GM12891 (cell line): ENCODE results near the gene DHX36.
A peak's percentile ranks its signal among the peaks of the same experiment; 100 is the strongest.

Source experiments
- DNase-seq: peaks from one replicate; pipeline ENCODE4 v3.0.0; 2011; ENCODE audit warnings: low spot score; ENCODE audit not compliant: insufficient read length
- FAIRE-seq: peaks from 2 replicates; lab custom pipeline; 2011; peaks lifted over from hg19 to GRCh38; lab: Jason Lieb, UNC
- PAX5 ChIP-seq: IDR thresholded peaks from 2 replicates; pipeline ENCODE4 v1.6.1; 2011; ENCODE audit warnings: low read length, moderate library complexity, mild to moderate bottlenecking; ENCODE audit not compliant: insufficient read depth, severe bottlenecking
- POLR2A ChIP-seq: IDR thresholded peaks from 2 replicates; pipeline ENCODE4 v1.6.1; 2011; ENCODE audit warnings: low read depth, low read length, control low read depth
- POLR2AphosphoS5 ChIP-seq: IDR thresholded peaks from 2 replicates; pipeline ENCODE4 v1.6.1; 2011; ENCODE audit warnings: low read depth, low read length, control low read depth
- POU2F2 ChIP-seq: IDR thresholded peaks from 2 replicates; pipeline ENCODE4 v1.6.1; 2011; ENCODE audit warnings: low read depth, mild to moderate bottlenecking, control low read depth, low read length, moderate library complexity
- SPI1 ChIP-seq: IDR thresholded peaks from 2 replicates; pipeline ENCODE4 v1.6.1; 2011; ENCODE audit warnings: low read depth, low read length, control low read depth
- TAF1 ChIP-seq: IDR thresholded peaks from 2 replicates; pipeline ENCODE4 v1.6.1; 2011; ENCODE audit warnings: low read depth, low read length, control low read depth

The DHX36 gene

DNA sequence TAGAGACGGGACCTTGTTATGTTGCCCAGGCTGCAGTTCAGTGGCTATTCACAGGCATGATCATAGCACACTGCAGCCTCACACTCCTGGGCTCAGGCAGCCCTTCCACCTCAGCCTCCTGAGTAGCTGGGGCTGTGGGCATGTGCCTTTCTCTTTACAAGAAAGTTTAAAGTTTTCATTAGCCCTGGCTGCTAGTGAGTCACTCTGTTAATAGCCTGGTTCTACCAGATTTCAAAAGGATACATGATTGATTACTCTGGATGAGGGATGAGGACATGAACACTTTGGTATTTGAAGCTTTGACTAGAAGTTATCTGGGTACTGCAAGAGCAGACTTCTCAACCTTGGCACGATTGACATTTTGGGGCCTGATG is 95.1 kb downstream of the DHX36 start:
- FAIRE-seq (no peak), DNase-seq (no peak)
- TF ChIP-seq TAF1 = no peak
- no peak for TF ChIP-seq PAX5
- no peak for TF ChIP-seq POU2F2
- no peak for TF ChIP-seq POLR2A
- TF ChIP-seq SPI1 = no peak
- no peak for TF ChIP-seq POLR2AphosphoS5

DNA sequence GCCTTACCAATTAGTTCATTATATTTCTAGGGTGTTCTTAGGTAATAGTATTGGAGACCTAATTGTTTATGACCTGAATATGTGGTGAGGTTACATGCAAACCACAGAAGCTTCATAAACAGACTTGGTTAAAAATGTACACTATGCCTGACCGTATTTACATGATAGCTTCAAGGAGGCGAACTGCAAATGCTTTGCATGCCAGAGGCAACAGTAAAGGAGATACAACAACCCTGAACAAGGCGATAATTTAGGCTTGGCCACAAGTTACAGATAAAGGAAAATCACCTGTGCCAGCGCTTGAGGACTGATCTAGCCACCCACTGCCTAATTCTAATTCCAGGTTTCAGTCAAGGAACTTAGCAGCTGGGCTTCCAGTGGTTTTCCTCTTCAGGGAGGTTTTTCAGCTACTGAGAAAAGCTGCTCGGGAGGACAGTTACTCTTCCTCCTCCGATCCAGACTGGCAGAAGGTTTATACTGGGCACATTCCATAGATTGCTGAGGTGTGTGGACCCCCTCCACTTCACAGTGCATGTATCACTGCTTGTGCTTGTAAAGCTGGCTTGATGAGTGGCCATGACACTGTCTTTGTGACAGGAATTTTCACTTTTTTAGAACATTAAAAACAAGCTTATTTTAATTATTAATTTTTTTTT is 95.6 kb downstream of the DHX36 start:
- FAIRE-seq (no peak), DNase-seq (no peak)
- TF ChIP-seq TAF1 = no peak
- TF ChIP-seq POLR2A = no peak
- no peak for TF ChIP-seq POU2F2
- no peak for TF ChIP-seq POLR2AphosphoS5
- TF ChIP-seq SPI1 = no peak
- TF ChIP-seq PAX5 = no peak

DNA sequence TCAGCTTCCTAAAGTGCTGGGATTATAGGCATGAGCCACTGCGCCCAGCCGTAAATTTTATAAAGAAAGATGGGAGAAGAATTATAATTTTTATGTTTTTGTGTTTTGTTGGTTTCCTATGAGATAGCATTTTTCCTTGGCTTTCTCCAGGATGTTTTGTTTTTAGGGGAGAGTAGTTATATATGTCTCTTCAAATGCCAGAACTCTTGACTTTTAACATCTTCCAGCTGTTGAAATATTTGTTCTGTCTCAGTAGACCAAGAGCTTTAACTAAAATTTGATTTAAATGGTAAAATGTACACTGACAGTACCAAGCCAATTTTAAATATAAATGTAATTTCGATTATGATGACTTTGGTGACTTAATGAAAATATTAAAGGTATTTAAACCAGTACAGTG is 96.8 kb downstream of the DHX36 start:
- TF ChIP-seq POLR2AphosphoS5 = no peak
- no peak for TF ChIP-seq PAX5
- TF ChIP-seq TAF1 = no peak
- no peak for TF ChIP-seq SPI1
- no peak for TF ChIP-seq POU2F2
- TF ChIP-seq POLR2A = no peak
- no peak for DNase-seq
- no peak for FAIRE-seq

DNA sequence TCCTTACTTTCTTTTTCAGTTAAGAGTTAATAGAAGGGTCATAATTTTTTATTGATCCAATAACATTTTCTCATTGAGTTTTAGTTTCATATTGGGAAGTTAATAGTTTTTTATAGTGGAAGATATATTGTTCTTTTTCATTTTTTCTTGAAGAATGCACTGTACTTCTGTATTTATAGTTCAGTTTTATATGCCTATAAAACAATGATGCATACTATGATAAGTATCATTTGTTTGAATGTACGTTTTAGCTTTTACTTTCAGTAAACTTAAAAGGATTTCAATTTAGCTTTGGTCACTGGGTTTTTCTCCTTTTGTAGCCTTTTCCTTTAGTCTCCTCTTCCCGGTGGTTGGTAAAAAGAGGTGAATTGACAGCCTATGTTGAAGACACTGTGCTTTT is 98.8 kb downstream of the DHX36 start:
- FAIRE-seq (no peak), DNase-seq (no peak)
- TF ChIP-seq SPI1 (no peak), PAX5 (no peak), TAF1 (no peak), POLR2A (no peak), POLR2AphosphoS5 (no peak), POU2F2 (no peak)

DNA sequence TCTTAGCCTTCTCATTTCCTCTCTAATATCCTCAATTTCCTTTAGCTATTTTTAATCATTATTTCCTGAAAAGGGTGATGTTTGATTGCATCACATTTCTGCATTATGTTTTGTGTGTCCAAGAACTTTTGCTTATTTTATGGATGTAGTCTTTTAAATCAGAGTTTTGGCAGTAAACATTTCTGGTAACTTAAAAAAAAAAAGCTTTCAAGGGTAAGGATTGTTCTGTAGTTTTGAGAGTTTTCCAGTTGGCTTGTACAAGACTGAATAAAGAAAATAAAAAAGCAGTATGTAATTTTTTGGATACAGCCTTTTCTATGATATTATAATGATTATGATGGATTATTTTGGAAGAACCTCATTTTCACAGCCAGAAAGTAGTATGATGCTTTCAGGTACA is 99.4 kb downstream of the DHX36 start:
- no peak for DNase-seq
- TF ChIP-seq TAF1 (no peak), POLR2AphosphoS5 (no peak), POU2F2 (no peak), SPI1 (no peak), PAX5 (no peak), POLR2A (no peak)
- FAIRE-seq = no peak

DNA sequence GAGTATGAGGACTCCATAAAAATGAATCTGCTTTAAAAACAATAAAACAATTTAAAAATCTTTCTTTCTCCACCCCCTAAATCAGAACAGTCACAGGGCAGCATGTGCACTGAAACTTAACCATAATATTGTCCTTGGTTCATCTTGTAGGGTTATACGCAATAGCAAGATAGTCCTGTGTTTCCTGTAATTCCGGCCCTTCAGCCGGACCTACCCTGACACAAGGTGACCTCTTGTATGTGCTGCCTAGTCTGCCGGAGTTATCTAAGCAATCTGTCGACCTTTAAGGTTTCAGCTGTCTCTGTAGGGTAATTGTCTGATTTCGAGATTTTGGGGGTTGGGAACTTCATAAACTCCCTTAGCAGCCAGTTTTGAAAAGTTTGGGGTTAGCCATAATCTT is 99.9 kb downstream of the DHX36 start:
- DNase-seq (no peak), FAIRE-seq (peak; percentile 31)
- TF ChIP-seq TAF1 (no peak), POLR2AphosphoS5 (no peak), PAX5 (no peak), SPI1 (no peak), POU2F2 (no peak), POLR2A (no peak)

DNA sequence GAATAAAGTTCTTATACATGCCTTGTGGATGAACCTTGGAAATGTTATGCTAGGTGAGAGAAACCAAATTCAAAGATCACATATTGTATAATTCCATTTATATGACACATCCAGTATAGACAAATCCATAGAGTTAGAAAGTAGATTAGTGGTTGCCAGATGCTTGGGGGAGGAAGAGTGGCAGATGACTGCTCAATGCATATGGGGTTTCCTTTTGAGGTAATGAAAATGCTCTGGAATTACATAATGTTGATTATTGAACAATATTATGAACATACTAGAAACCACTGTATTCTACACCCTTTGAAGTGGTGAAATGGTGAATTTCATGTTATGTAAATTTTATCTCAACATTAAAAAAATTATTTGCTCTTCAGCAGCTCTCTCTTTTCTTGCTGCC is 100.8 kb downstream of the DHX36 start:
- DNase-seq = no peak
- TF ChIP-seq POU2F2 (no peak), PAX5 (no peak), SPI1 (no peak), POLR2AphosphoS5 (no peak), TAF1 (no peak), POLR2A (no peak)
- no peak for FAIRE-seq
